CD14-positive monocyte (primary cell): ENCODE measurements around the gene RHOT2. TPM values are rescaled to one million over a fixed set of nuclear protein-coding genes. Genes with fewer than 3 reads are reported as not detected.

Experiments
- DNase-seq, 3 donors: peaks; one replicate each; pipeline ENCODE4 v3.0.0-alpha.2; 2011 to 2022
- H2AFZ ChIP-seq: 2 replicates; pipeline ENCODE4 v1.6.0; 2012; ENCODE audit warnings: mild to moderate bottlenecking, low read depth, low read length, inconsistent platforms; ENCODE audit not compliant: insufficient read depth, poor library complexity, severe bottlenecking
- H3K27ac ChIP-seq, 2 donors: 1 replicate in 1 of 2; 2 replicates in 1 of 2; pipeline ENCODE4 v1.5.1; 2012 to 2013; ENCODE audit warnings: low read length in 2 of 2, control low read depth in 1 of 2, inconsistent platforms in 1 of 2, low read depth in 1 of 2, mild to moderate bottlenecking in 1 of 2
- H3K27me3 ChIP-seq, 2 donors: one replicate each; pipeline versions ENCODE4 v1.6.0 to v1.6.1; 2011 to 2013; ENCODE audit warnings: low read length in 2 of 2; ENCODE audit not compliant: control insufficient read depth in 2 of 2, insufficient read depth in 2 of 2
- H3K36me3 ChIP-seq, 2 donors: replicated peaks in 1 of 2; 1 replicate in 1 of 2; 2 replicates in 1 of 2; pipeline versions ENCODE4 v1.5.1 to v1.6.1; 2012 to 2013; ENCODE audit warnings: low read length in 2 of 2, control low read depth in 1 of 2, inconsistent platforms in 1 of 2, mild to moderate bottlenecking in 1 of 2; ENCODE audit not compliant: insufficient read depth in 2 of 2, control insufficient read depth in 1 of 2
- H3K4me1 ChIP-seq, 2 donors: 1 replicate in 1 of 2; 2 replicates in 1 of 2; pipeline versions ENCODE4 v1.5.1 to v1.6.1; 2012 to 2013; ENCODE audit warnings: low read length in 2 of 2, control low read depth in 1 of 2, inconsistent platforms in 1 of 2, mild to moderate bottlenecking in 1 of 2, moderate library complexity in 1 of 2; ENCODE audit not compliant: insufficient read depth in 2 of 2, control insufficient read depth in 1 of 2
- H3K4me2 ChIP-seq: replicated peaks from 2 replicates; pipeline ENCODE3; 2012; ENCODE audit warnings: low read length, moderate library complexity, mild to moderate bottlenecking; ENCODE audit not compliant: poor library complexity, severe bottlenecking; ENCODE audit errors: extremely low read depth
- H3K4me3 ChIP-seq, 3 experiments: fragments of 200-600 bp in 1 of 3; sonication (generic) in 1 of 3; replicated peaks in 1 of 3; 1 replicate in 2 of 3; 2 replicates in 1 of 3; pipeline ENCODE4 v1.5.1; 2011 to 2013; ENCODE audit warnings: low read length in 3 of 3, mild to moderate bottlenecking in 3 of 3, control low read depth in 2 of 3, low read depth in 2 of 3, inconsistent platforms in 1 of 3, moderate library complexity in 1 of 3
- H3K79me2 ChIP-seq: 2 replicates; pipeline ENCODE4 v1.6.0; 2012; ENCODE audit warnings: mild to moderate bottlenecking, control low read depth, inconsistent platforms, low read length, moderate library complexity; ENCODE audit not compliant: insufficient read depth
- H3K9ac ChIP-seq: 2 replicates; pipeline ENCODE4 v1.6.0; 2017; ENCODE audit warnings: low read length, mild to moderate bottlenecking; ENCODE audit not compliant: insufficient read depth, poor library complexity, severe bottlenecking
- H3K9me3 ChIP-seq, 2 donors: replicated peaks in 1 of 2; 1 replicate in 1 of 2; 2 replicates in 1 of 2; pipeline versions ENCODE4 v1.5.1 to v1.6.1; 2012 to 2013; ENCODE audit warnings: low read length in 2 of 2, control low read depth in 1 of 2; ENCODE audit not compliant: control insufficient read depth in 1 of 2, insufficient read depth in 1 of 2
- H4K20me1 ChIP-seq: 2 replicates; pipeline ENCODE4 v1.6.0; 2012; ENCODE audit warnings: mild to moderate bottlenecking, low read length, control low read depth, moderate library complexity; ENCODE audit not compliant: insufficient read depth
- H3K27ac Mint-ChIP-seq, 7 donors: one replicate each; pipeline ENCODE4 v1.8.0; 2020; ENCODE audit warnings: mild to moderate bottlenecking in 7 of 7, mixed read lengths in 7 of 7, moderate library complexity in 6 of 7, inconsistent platforms in 2 of 7
- H3K27me3 Mint-ChIP-seq, 3 donors: one replicate each; pipeline ENCODE4 v1.8.0; 2021 to 2022; ENCODE audit warnings: low read depth in 3 of 3, mild to moderate bottlenecking in 3 of 3, mixed read lengths in 3 of 3, moderate library complexity in 3 of 3, inconsistent platforms in 1 of 3
- H3K36me3 Mint-ChIP-seq, 2 donors: one replicate each; pipeline ENCODE4 v1.8.0; 2020; ENCODE audit warnings: mixed read lengths in 2 of 2, inconsistent platforms in 1 of 2, mild to moderate bottlenecking in 1 of 2
- H3K4me1 Mint-ChIP-seq: one replicate; pipeline ENCODE4 v1.8.0; 2020; ENCODE audit warnings: mild to moderate bottlenecking, mixed read lengths
- H3K4me3 Mint-ChIP-seq, 2 donors: one replicate each; pipeline ENCODE4 v1.8.0; 2020; ENCODE audit warnings: mild to moderate bottlenecking in 2 of 2, mixed read lengths in 2 of 2, moderate library complexity in 1 of 2
- H3K9me3 Mint-ChIP-seq, 7 donors: one replicate each; pipeline ENCODE4 v1.8.0; 2020 to 2022; ENCODE audit warnings: mixed read lengths in 7 of 7, mild to moderate bottlenecking in 6 of 7, moderate library complexity in 6 of 7, inconsistent platforms in 2 of 7
- CTCF ChIP-seq: fragments of 200-600 bp; IDR thresholded peaks from one replicate; pipeline ENCODE4 v1.8.0; 2022; ENCODE audit warnings: antibody characterized with exemption, mild to moderate bottlenecking
- WGBS: methylation state at CpG from one replicate; pipeline ENCODE4 v1.1.5; 2013; ENCODE audit warnings: missing lambda C conversion rate; ENCODE audit not compliant: insufficient coverage; 5-methylcytosine and 5-hydroxymethylcytosine counted together
- intact Hi-C, 2 donors: fragments of 100-400 bp; cut with micrococcal nuclease; formaldehyde crosslinking; loops; one replicate each; pipeline versions ENCODE4 v1.15.0 to v1.15.1; 2023
- polyA plus RNA-seq, 3 donors: library from polyadenylated mRNA; depleted of rRNA in 1 of 3; unstranded in 2 of 3; stranded (reverse) in 1 of 3; fragments of 300-500 nt in 2 of 3; fragments of >200 nt in 1 of 3; fragmentation: Illumina TruSeq in 2 of 3; gene quantifications; 1 replicate in 2 of 3; 2 replicates in 1 of 3; pipeline ENCODE4 v1.2.3, GENCODE V29; 2012 to 2021

RHOT2 gene
- polyA plus RNA-seq, 3 donors = 25.4 to 276 (median 26.3) TPM

- Histone ChIP-seq H3K27ac (no peak overlapping the region), H3K79me2 (peaks cover 33% of the 10 kb centered on the region), H4K20me1 (peaks cover 36% of the 10 kb centered on the region), H3K36me3 (peaks cover 20 to 21% of the 10 kb centered on the region in 2 donors), H3K4me2 (peak overlapping the region; percentile 86), H3K4me1 (peaks cover 45 to 67% of the 10 kb centered on the region in 2 donors), H3K9me3 (no peaks in the 10 kb centered on the region), H3K4me3 (no peak overlapping the region), H3K27me3 (no peaks in the 10 kb centered on the region), H2AFZ (no peak overlapping the region), H3K9ac (no peak overlapping the region)
- H3K27ac Mint-ChIP-seq = peak overlapping the region in 3 of 7 donors; percentile 19 to 55 (median 50)
- H3K4me1 Mint-ChIP-seq = peaks cover 33% of the 10 kb centered on the region
- H3K4me3 Mint-ChIP-seq = no peak overlapping the region
- intact Hi-C loops = loop anchor here (5.0 kb wide), 2 partner anchors 48 to 98 kb away; partner anchors contain the start of gene METTL26 (in 1 of the 2)
- no peak for DNase-seq
- H3K9me3 Mint-ChIP-seq = no peaks in the 10 kb centered on the region
- TF ChIP-seq CTCF = no peak
- H3K27me3 Mint-ChIP-seq = no peaks in the 10 kb centered on the region
- H3K36me3 Mint-ChIP-seq = peaks cover 26 to 39% of the 10 kb centered on the region in 2 donors
- 94% methylated on average over 60 of the region's 61 CpGs for WGBS
These were observed 17.2 kb downstream of the RHOT2 start for GRCh38 chr16:684961-685696.

- H3K4me1 Mint-ChIP-seq = peaks cover 36% of the 10 kb centered on the region
These were observed 18.0 kb downstream of the RHOT2 start for GRCh38 chr16:685967-686366.

More at GRCh38 chr16:685967-686366, 18.0 kb downstream of the RHOT2 start:
- Histone ChIP-seq H3K4me2 (no peak overlapping the region), H3K27me3 (peaks cover 0 to 1% of the 10 kb centered on the region in 2 donors), H2AFZ (no peak overlapping the region), H3K36me3 (peaks cover 20 to 21% of the 10 kb centered on the region in 2 donors), H3K79me2 (peaks cover 27% of the 10 kb centered on the region), H3K27ac (no peak overlapping the region), H3K9ac (no peak overlapping the region), H3K4me3 (no peak overlapping the region), H4K20me1 (peaks cover 32% of the 10 kb centered on the region), H3K4me1 (peaks cover 47 to 66% of the 10 kb centered on the region in 2 donors), H3K9me3 (no peaks in the 10 kb centered on the region)
- no peak for TF ChIP-seq CTCF
- peaks cover 27 to 39% of the 10 kb centered on the region in 2 donors for H3K36me3 Mint-ChIP-seq
- intact Hi-C loops = no loop called here
- H3K4me3 Mint-ChIP-seq = no peak overlapping the region
- DNase-seq = peak; percentile 35 to 52 (median 37)
- peak overlapping the region in 3 of 7 donors; percentile 5 to 52 (median 44) for H3K27ac Mint-ChIP-seq
- H3K27me3 Mint-ChIP-seq = peaks cover 2 to 4% (median 3%) of the 10 kb centered on the region in 3 donors
- 72% methylated on average over 10 of the region's 10 CpGs for whole genome bisulfite sequencing
- H3K9me3 Mint-ChIP-seq = peaks cover 0 to 5% (median 0%) of the 10 kb centered on the region in 7 donors
